HG03175 (cell line): ENCODE measurements around the gene SUN1.
"Not testable (repeated sequence)": the region's sequence is repeated elsewhere in the genome, so short reads cannot be mapped to it uniquely, and the experiment has no call there.

Experiments
- ATAC-seq: cut with Tn5 transposase; IDR thresholded peaks from one replicate; pipeline ENCODE4 v1.9.1; 2021; ENCODE audit warnings: mild to moderate bottlenecking, moderate library complexity; ENCODE audit not compliant: unreplicated experiment

Gene SUN1

GRCh38 chr7:851204-851603, 18.9 kb downstream of the SUN1 start:
- ATAC-seq, result no peak

GRCh38 chr7:853366-854117, 21.3 kb downstream of the SUN1 start:
- ATAC-seq, result no peak

DNA sequence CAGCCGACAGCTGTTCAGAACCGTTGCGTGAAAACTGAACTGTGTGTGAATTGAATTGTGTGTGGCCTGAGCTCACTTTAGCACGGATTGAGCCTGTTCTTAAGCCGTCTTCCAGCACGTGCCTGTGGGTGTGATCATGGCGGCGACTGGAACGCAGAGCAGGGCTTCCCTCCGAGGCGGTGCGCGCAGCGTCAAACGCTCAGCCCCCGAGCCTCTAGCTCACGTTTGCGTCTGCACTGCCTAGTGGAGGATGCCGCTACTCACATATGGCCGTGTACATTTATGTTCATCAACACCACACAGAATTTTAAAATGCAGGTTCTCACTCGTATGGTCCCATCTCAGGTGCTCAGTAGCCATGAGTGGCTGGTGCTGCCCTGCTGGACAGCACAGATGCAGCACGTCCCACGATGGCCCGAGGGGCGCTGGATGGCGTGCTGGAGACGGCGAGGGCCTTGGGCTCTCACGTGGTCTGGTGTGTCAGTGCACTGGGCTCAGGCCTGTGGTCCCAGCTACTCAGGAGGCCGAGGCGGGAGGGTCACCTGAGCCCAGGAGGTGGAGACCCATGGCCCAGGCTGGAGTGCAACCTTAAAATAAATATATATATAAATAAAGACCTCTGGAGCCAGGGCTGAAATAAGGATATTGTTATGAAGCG, 22.0 kb downstream of the SUN1 start:
- ATAC-seq, result no peak

GRCh38 chr7:855686-856369, 23.6 kb downstream of the SUN1 start:
- no peak for ATAC-seq

DNA sequence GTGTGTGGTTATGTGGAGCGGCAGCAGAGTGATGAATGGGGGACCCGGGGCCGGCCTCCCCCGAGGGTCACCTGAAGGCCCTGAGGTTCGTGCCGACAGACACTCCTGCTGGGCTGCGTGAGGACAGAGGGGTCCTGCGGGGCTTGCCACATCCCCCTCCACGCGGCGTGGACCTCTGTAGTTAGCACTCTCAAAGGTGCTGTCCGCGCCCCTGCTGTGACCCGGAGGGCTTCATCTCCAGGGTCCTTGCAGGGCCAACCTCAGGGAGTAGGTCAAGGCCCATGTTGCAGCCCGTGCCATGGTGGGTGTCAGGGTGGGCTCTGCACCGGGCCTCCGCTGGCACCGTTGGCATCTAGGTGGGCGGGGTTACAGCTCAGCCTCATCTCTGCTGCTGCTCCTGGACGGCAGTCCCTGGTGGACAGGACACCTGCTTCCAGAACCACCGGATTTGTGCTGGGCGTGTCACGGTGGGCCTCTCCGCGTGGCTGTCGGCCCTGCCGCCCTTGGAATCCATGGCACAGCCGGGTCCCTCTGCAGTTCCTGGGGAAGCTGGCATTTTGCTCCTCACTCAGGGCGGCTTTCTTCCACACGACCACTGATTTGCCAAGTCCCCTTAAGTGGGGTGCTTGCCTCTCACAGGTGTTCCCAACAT, 24.3 kb downstream of the SUN1 start:
- no peak for ATAC-seq

GRCh38 chr7:857661-858060, 25.4 kb downstream of the SUN1 start:
- no peak for ATAC-seq

- ATAC-seq, result no peak
Observed at GRCh38 chr7:859359-860030, 27.2 kb downstream of the SUN1 start.

DNA sequence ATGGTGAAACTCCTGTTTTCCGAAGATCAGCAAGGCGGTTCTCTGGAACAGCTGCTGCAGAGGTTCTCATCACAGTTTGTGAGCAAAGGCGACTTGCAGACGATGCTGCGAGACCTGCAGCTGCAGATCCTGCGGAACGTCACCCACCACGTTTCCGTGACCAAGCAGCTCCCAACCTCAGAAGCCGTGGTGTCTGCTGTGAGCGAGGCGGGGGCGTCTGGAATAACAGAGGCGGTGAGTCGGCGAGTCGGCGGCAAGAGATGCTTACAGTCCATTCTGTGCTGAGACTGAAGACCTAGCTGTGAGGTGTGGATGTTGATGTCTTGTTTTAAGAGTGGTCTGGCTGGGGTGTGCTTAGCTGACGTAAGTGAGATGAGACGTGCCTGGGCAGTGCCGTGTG, 27.9 kb downstream of the SUN1 start:
- no peak for ATAC-seq

GRCh38 chr7:861222-861621, 28.9 kb downstream of the SUN1 start:
- ATAC-seq, result no peak

- ATAC-seq, result no peak
Observed at GRCh38 chr7:862157-862556, 29.9 kb downstream of the SUN1 start.

DNA sequence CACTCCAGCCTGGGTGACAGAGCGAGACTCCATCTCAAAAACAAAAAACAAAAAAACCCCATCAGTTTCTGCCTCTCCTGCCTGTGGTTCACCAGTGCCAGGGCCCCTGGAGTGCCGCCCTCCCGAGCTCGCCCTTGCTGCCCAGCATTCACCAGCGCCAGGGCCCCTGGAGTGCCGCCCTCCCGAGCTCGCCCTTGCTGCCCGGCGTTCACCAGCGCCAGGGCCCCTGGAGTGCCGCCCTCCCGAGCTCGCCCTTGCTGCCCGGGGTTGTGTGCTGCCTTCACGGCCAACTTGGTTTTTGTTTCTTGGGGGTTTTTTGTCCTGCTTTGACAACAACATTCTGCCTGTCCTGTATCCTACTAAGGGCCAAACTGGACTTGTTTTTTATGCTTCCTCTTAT, 30.8 kb downstream of the SUN1 start:
- no peak for ATAC-seq

DNA sequence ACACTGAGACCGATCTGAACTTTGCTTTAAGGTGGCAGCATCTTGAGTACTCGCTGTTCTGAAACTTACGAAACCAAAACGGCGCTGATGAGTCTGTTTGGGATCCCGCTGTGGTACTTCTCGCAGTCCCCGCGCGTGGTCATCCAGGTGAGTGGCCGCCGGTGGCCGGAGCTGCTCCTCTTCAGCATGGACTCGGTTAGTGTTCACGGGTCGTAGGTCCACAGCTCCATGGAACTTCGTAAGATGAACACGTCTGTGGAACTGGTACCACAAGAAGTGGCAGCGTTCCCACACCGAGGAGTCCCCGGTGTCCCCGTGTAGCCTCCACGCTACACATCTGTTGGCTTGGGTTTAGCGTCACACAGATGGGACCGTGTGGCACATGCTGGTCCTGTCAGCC, 33.6 kb downstream of the SUN1 start:
- no peak for ATAC-seq

GRCh38 chr7:867001-867405, 34.7 kb downstream of the SUN1 start:
- ATAC-seq, result no peak

DNA sequence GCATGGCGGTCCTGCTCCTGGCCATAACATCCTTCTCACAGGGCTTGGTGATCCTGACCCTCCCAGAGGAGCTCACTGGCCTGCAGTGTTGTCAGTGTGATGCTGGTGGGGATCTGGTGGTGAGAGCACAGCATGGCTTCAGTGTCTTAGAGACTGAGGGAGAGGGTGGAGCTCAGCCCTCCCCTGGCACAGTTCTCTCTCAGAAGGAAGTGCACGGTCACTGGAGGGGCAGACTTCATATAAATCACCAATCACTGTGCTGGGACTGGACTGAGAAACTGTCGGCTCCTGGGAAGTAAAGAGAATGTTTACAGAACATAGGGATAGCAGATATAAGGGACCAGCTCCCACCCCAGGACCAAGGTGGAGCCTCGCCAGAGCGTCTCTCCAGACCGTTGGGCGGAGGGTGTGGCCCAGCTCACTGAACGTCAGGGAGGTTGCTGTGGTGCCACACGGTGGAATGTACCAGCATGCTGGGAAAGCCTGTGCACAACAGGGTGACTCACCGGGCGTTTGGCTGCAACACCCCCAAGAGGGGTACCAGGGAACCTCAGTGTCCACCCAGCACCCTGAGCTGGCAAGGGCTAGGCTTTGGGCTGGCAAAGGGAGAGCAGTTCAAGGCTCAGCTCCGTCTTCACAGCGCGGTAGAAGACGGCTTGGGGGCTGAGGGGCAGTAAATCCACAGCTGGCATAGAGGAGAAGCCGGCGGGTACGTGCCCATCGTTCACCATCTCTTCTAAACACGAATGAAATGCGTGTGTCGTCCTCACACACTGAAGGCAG, 35.3 kb downstream of the SUN1 start:
- no peak for ATAC-seq

DNA sequence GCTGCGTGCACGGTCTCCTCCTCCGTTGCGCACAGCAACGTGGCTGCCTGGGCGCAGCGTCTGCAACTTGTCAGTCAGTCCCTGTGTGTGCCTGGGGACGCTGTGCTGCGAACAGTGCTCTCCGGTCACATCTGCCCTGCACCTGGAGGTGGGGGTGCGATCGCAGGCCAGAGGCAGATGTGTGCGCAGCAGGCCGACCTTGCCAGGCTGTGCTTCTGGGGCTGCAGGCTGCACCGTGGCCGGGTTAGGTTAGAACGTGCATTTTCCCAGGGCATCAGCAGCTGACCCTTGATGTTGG, 35.9 kb downstream of the SUN1 start:
- ATAC-seq, result no peak

GRCh38 chr7:869348-869747, 37.1 kb downstream of the SUN1 start:
- ATAC-seq, result no peak

DNA sequence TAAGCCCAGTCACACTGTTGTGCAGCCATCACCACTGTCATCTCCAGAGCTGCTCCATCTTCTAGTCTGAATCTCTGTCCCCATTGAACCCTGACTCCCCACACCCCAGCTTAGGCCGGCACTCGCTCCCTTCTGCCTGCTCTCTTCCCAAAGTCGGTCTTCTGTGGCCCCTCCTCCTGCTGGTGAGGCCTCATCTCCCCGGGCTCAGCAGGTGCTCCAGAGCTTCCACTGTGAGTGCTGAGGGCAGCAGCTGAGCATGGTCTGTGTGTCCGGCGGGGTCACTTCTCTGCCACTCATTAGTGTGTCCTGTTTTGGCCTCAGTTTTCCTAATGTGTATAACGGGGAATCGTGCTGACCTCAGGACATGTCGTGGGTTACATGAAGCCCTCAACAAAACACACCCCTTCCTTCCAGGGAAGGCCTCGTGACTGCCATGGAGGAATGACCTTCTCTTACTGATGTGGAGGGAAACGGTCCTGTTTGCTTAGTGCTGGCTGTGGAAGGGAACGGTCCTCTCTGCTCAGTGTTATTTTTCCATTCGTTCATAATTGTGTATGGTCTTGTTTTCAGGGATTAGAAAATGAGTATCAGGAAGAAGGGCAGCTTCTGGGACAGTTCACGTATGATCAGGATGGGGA, 39.7 kb downstream of the SUN1 start:
- no peak for ATAC-seq

DNA sequence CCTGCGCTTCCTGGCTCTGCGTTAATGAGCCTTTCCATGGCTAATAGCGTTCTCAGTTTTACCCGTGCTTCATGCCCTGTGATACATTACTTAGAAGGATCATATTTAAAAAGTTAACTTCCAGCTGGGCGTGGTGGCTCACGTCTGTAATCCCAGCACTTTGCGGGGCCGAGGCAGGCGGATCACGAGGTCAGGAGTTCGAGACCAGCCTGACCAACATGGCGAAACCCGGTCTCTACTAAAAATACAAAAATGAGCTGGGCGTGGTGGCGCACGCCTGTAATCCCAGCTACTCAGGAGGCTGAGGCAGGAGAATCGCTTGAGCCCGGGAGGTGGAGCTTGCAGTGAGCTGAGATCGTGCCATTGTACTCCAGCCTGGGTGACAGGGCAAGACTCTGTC, 40.4 kb downstream of the SUN1 start:
- ATAC-seq, result not testable (repeated sequence)

DNA sequence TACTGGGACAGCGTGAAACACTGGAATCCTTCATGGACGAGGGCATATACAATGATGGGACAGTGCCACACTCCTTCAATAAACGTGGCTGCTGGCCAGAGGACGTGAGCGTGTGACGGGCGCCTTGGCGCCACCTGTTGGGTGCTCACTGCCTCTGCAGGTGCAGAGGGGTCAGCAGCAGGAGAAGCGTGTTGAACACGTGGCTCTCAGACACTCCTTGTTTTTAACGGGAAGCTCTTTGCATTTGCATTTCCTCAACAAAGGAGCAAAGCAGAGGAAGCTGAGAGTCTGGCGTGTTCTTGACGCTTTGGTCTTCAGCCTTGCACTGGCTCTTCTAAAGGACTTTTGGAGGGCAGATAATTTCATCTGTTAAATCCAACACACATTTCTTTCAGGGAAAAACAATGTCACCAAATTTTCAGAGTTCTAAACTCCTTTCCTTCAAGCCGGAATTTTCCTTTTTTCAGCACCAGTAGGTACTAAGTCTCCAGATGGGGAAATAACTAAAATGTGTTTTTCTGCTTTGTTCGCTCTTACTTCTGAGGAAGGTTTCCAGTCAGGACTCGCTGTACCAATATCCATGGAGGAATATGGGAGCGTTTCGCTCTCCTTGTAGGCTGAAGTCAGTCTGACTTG, 41.2 kb downstream of the SUN1 start:
- no peak for ATAC-seq
